ENCODE data around the gene KRT84. TPM values are rescaled to one million over a fixed set of nuclear protein-coding genes. Genes with fewer than 3 reads are reported as not detected.

Gene KRT84
- total RNA-seq, 1 donor: not detected

DNA sequence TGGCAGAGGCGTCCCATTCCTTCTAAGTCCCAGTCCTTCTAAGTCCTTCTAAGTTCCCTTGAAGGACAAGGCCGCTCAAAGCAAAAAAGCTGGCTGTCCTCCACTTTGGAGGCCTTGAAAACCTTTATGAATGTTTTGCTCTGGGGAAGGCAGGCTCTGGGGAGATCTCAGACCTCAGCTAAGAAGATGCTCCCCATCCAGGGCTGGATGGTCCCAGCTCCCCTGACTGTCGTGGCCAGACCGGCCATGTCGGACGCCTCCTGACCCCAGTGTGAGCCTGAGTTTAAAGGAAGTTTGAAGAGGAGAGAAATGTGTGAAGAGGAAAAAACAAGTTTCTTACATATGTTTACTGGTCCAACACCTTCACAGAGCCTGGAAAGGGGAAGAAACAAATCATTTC lies 5.9 kb downstream of the KRT84 start:
- DNase-seq (ENCODE audit: low read depth): no peak
- TF ChIP-seq, protein P1, sequence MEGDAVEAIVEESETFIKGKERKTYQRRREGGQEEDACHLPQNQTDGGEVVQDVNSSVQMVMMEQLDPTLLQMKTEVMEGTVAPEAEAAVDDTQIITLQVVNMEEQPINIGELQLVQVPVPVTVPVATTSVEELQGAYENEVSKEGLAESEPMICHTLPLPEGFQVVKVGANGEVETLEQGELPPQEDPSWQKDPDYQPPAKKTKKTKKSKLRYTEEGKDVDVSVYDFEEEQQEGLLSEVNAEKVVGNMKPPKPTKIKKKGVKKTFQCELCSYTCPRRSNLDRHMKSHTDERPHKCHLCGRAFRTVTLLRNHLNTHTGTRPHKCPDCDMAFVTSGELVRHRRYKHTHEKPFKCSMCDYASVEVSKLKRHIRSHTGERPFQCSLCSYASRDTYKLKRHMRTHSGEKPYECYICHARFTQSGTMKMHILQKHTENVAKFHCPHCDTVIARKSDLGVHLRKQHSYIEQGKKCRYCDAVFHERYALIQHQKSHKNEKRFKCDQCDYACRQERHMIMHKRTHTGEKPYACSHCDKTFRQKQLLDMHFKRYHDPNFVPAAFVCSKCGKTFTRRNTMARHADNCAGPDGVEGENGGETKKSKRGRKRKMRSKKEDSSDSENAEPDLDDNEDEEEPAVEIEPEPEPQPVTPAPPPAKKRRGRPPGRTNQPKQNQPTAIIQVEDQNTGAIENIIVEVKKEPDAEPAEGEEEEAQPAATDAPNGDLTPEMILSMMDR (IDR thresholded peaks at IDR 0.05; ENCODE audit: insufficient read depth, low read length): no peak
- no peak overlapping the region for H3K4me3 ChIP-seq (ENCODE audit: low read depth, low read length)

DNA sequence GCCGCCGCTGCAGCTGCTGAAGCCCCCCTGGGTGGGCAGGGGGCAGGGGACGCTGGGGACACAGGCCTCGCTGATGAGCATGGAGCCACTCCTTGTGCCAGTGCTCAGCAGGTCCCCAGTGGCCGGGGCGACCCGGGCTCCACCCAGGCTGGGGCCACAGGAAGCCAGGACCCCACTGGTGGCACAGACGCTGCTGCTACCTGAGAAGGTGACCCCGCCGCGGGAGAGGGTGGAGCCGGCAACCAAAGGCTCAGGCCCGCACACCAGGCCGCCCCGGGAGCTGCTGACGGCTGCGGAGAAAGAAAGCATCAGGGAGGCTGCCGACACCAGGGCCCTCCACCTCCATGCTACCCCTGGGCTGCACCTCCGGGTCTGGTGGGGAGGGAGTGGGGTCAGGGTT lies 7.4 kb downstream of the KRT84 start:
- no peak overlapping the region for H3K4me3 ChIP-seq (ENCODE audit: low read depth, low read length)
- TF ChIP-seq, protein P1 (IDR thresholded peaks at IDR 0.05; ENCODE audit: insufficient read depth, low read length): no peak
- DNase-seq (ENCODE audit: low read depth): no peak

DNA sequence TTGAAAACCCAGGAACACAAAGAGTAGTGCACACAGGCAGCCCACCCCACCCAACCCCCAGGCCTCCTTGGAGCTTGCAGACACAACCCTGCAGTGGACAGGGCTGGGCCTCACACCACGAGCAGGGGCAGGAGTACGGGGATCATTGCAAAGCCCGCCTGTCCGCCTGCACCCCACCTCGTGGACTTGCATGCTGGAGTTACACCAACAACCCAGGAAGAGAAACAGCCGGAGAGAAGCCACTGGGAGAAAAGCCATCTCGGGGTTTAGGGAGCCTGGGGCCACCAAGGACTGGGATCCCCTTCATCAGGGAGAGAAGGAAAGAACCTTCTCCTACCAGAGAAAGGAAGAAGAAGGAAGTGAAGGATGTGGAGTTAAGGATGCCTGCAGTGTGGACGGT lies 8.2 kb downstream of the KRT84 start:
- DNase-seq (ENCODE audit: low read depth): no peak
- H3K4me3 ChIP-seq (ENCODE audit: low read depth, low read length): no peak overlapping the region
- TF ChIP-seq, protein P1 (IDR thresholded peaks at IDR 0.05; ENCODE audit: insufficient read depth, low read length): no peak

DNA sequence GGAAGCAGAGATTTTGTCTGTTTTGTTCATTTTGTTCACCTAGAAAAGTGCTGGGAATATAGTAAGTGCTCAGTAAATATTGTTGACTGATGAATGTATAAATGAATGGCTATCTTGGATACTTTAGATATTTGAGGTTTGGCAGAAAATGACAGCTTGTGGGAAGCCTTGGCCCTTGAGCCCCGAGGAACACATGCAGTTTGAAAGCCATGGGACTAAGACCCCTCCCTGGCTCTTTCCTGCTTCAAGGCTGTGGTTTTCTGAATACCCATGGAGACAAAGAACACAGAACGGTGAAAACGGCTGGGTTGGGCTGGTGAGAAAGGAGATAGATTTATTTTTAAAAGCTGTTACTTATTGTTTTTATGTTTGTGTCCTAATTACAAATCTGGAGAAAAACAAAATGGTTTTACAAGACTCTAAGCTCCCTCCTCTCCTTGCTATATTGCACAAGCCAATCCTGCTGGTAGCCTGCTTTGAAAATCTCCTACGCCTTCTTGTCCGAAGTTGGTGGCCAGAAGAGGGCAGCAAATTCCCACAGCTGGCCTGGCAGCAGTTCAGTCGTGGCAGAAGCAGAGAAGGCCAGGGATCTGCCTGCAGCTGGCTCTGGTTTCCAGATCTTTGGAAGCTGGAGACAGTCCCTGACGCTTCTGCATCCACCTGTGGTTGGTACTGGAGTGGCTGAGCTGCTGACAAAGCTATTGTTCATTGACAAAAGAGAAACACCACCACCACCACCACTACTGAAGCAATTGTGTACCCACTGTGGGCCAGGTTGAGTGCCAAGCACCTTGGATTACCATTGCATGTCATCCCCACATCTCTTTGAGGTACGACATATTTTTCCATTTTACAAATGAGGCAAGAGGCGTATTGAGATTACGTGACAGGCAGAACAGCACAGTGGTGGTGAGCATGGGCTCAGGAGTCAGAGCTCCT lies 13.0 kb downstream of the KRT84 start:
- TF ChIP-seq, protein P1 (IDR thresholded peaks at IDR 0.05; ENCODE audit: insufficient read depth, low read length): peak; percentile 90
- DNase-seq (ENCODE audit: low read depth): peak; percentile 93
- no peak overlapping the region for H3K4me3 ChIP-seq (ENCODE audit: low read depth, low read length)

DNA sequence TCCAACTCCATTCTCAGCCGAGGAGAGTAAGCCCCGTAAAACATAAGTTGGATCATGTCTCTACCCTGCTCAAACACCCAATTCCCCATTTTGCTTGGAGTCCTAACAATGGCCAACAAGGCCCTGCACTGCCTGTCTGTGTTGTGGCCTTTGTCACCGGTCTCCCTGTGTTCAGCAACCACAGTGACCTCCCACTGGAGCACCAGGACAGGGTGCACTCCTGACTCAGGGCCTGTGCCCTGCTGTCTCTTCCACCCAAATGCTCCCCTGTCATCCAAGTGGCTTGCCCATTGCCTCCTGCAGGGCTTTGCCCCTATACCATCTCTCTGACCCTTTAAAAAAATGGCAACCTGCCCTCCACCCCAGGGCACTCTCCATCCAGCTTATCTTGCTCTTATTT lies 13.7 kb downstream of the KRT84 start:
- DNase-seq (ENCODE audit: low read depth): no peak
- TF ChIP-seq, protein P1 (IDR thresholded peaks at IDR 0.05; ENCODE audit: insufficient read depth, low read length): no peak
- no peak overlapping the region for H3K4me3 ChIP-seq (ENCODE audit: low read depth, low read length)

DNA sequence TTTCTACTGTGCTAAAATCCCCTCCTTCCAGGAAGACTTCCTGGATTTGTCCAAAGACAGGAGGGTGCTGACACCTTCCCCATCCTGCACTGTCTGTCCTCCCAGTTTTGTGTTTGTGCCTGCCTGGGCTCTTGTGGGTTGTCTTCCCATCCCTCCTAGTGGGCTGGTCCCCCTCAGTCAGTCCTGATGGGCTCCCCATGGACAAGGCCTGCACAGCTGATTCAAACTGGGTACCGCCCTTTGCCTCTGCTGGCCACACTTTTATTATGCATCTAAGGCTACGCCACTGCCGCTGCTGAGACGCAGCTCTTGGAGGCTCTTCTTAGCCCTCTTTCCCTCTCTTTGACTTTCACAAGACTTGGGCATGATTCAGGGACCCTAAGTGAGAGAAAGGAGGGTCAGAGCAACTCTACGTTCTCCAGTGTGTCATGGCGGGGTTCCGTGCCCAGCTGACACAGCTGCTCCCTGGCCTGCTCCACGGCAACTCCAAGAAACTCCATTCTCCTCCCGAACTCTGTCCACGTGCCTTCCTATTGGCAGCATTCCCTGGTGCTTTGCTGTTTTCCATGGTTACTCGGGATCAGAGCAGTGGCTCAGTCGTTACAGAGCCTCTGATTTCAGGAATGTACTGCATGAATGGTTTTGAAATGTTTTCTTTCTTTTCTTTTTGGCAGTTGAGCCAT lies 14.4 kb downstream of the KRT84 start:
- no peak overlapping the region for H3K4me3 ChIP-seq (ENCODE audit: low read depth, low read length)
- DNase-seq (ENCODE audit: low read depth): peak; percentile 90
- TF ChIP-seq, protein P1 (IDR thresholded peaks at IDR 0.05; ENCODE audit: insufficient read depth, low read length): no peak

Data from fibroblast of the aortic adventitia (primary cell).